K562 (cell line): Measurements from ENCODE around the gene MMP20. TPM values are rescaled to one million over a fixed set of nuclear protein-coding genes. Genes with fewer than 3 reads are reported as not detected.

ENCODE experiments used
- ATAC-seq: fragments of 200-7000 bp; cut with Tn5 transposase; 3 replicates; pipeline ENCODE4 v1.9.1; 2020; ENCODE audit warnings: moderate library complexity
- BruUV-seq: library from RNA; stranded (reverse); fragments of 400-500 nt; replicated peaks from 2 replicates; lab custom pipeline; 2021; lab: Mats Ljungman, UMichigan
- CTCF ChIA-PET: fragments of 300-600 bp; formaldehyde crosslinking; extraction: SDS; loops from one replicate; lab custom pipeline; 2021; ENCODE audit warnings: low intra/inter-chr PET ratio; lab: Yijun Ruan, JAX
- POLR2A ChIA-PET: fragments of 300-600, 350-650 bp; sonication (Branson Sonifier 250); formaldehyde crosslinking; extraction: SDS; loops from one replicate; lab custom pipeline; 2021; ENCODE audit warnings: antibody characterized with exemption, inconsistent platforms; lab: Yijun Ruan, JAX
- DNase-seq, 4 experiments: peaks; one replicate each; pipeline versions ENCODE4 v3.0.0 to v3.0.0-alpha.2; 2011 to 2018; ENCODE audit warnings: low spot score in 3 of 4, mixed read lengths in 3 of 4; ENCODE audit errors: extremely low read depth in 1 of 4
- FAIRE-seq: peaks from 2 replicates; lab custom pipeline; 2011; peaks lifted over from hg19 to GRCh38; lab: Jason Lieb, UNC
- H2AFZ ChIP-seq: 2 replicates; pipeline ENCODE4 v1.6.0; 2011; ENCODE audit warnings: low read depth, low read length, control low read depth, inconsistent platforms
- H3K27ac ChIP-seq: fragments of 200-600 bp; 3 replicates; pipeline ENCODE4 v1.8.0; 2011; ENCODE audit warnings: low read depth, mild to moderate bottlenecking, control low read depth, inconsistent platforms, low read length, moderate library complexity, mixed read lengths; ENCODE audit errors: extremely low read depth
- H3K27me3 ChIP-seq, 2 experiments: fragments of 300-600 bp in 1 of 2; 2 replicates in 1 of 2; 3 replicates in 1 of 2; pipeline versions ENCODE4 v1.6.0 to v1.8.0; 2011; ENCODE audit warnings: inconsistent platforms in 2 of 2, low read length in 2 of 2, mild to moderate bottlenecking in 1 of 2, mixed read lengths in 1 of 2, moderate library complexity in 1 of 2; ENCODE audit not compliant: control insufficient read depth in 2 of 2, insufficient read depth in 2 of 2
- H3K36me3 ChIP-seq: fragments of 300-600 bp; 3 replicates; pipeline ENCODE4 v1.8.0; 2011; ENCODE audit warnings: mild to moderate bottlenecking, low read length, inconsistent platforms; ENCODE audit not compliant: control insufficient read depth, insufficient read depth
- H3K4me1 ChIP-seq, 2 experiments: fragments of 200-600 bp in 1 of 2; replicated peaks in 1 of 2; 2 replicates in 1 of 2; 3 replicates in 1 of 2; pipeline versions ENCODE4 v1.5.1 to v1.8.0; 2011; ENCODE audit warnings: inconsistent platforms in 2 of 2, low read length in 2 of 2, mild to moderate bottlenecking in 1 of 2, mixed read lengths in 1 of 2, moderate library complexity in 1 of 2; ENCODE audit not compliant: control insufficient read depth in 2 of 2, insufficient read depth in 2 of 2
- H3K4me2 ChIP-seq: 2 replicates; pipeline ENCODE4 v1.6.1; 2011; ENCODE audit warnings: low read length, control low read depth, inconsistent platforms, mixed read lengths; ENCODE audit not compliant: insufficient read depth
- H3K4me3 ChIP-seq: fragments of 200-600 bp; sonication (generic), shearing (Covaris generic); 2 replicates; pipeline ENCODE4 v1.5.1; 2016; ENCODE audit warnings: control low read depth, inconsistent platforms
- H3K79me2 ChIP-seq: fragments of 200-600 bp; 3 replicates; pipeline ENCODE4 v1.8.0; 2011; ENCODE audit warnings: low read length, inconsistent platforms; ENCODE audit not compliant: control insufficient read depth, insufficient read depth
- H3K9ac ChIP-seq, 2 experiments: 2 replicates each; pipeline versions ENCODE4 v1.6.0 to v1.6.1; 2011; ENCODE audit warnings: low read depth in 2 of 2, low read length in 2 of 2, control low read depth in 1 of 2, inconsistent platforms in 1 of 2, mild to moderate bottlenecking in 1 of 2, mixed read lengths in 1 of 2; ENCODE audit not compliant: insufficient read depth in 1 of 2
- H3K9me1 ChIP-seq: one replicate; pipeline ENCODE4 v1.6.0; 2011; ENCODE audit warnings: inconsistent platforms, mild to moderate bottlenecking, low read length, moderate library complexity; ENCODE audit not compliant: control insufficient read depth, insufficient read depth
- H3K9me3 ChIP-seq: replicated peaks from 2 replicates; pipeline ENCODE4 v1.5.1; 2011; ENCODE audit warnings: low read depth, low read length, inconsistent platforms; ENCODE audit not compliant: control insufficient read depth, insufficient read depth
- H4K20me1 ChIP-seq: replicated peaks from 2 replicates; pipeline ENCODE4 v1.6.1; 2011; ENCODE audit warnings: low read length, inconsistent platforms, mixed read lengths; ENCODE audit not compliant: control insufficient read depth, insufficient read depth
- CHD1 ChIP-seq: fragments of 200-600 bp; sonication (generic); IDR thresholded peaks from one replicate; pipeline ENCODE4 v1.6.1; 2012; ENCODE audit warnings: mild to moderate bottlenecking, moderate library complexity, low read length, inconsistent platforms
- GTF2B ChIP-seq: IDR thresholded peaks from 2 replicates; pipeline ENCODE4 v1.6.1; 2011; ENCODE audit not compliant: insufficient read length; ENCODE audit errors: extremely low read depth
- GTF2F1 ChIP-seq: IDR thresholded peaks from 2 replicates; pipeline ENCODE4 v1.6.1; 2011; ENCODE audit warnings: low read depth, low read length, improper control_type of control experiment
- L3MBTL2 ChIP-seq: fragments of 450-650 bp; IDR thresholded peaks from 2 replicates; pipeline ENCODE4 v1.6.1; 2016; ENCODE audit warnings: mild to moderate bottlenecking, moderate library complexity
- MAFG ChIP-seq: fragments of 450-650 bp; conservative IDR thresholded peaks from 2 replicates; pipeline ENCODE4 v1.6.1; 2016; ENCODE audit warnings: missing genetic modification characterization, missing compliant biosample characterization
- NR0B1 ChIP-seq: fragments of 450-650 bp; IDR thresholded peaks from one replicate; pipeline ENCODE4 v1.6.1; 2018; ENCODE audit warnings: mild to moderate bottlenecking, moderate library complexity; ENCODE audit not compliant: partially characterized antibody
- RNF219 ChIP-seq: fragments of 250-450 bp; sonication (Bioruptor Pico); IDR thresholded peaks from 2 replicates; pipeline ENCODE4 v1.5.0; 2022; ENCODE audit warnings: mild to moderate bottlenecking
- SP1 ChIP-seq: sonication (generic); formaldehyde crosslinking; IDR thresholded peaks from 2 replicates; pipeline ENCODE4 v1.8.1; 2022; ENCODE audit warnings: mild to moderate bottlenecking, missing genetic modification reagents
- ZFP91 ChIP-seq: sonication (generic); formaldehyde crosslinking; IDR thresholded peaks from 2 replicates; pipeline ENCODE4 v1.8.0; 2022; ENCODE audit warnings: mild to moderate bottlenecking, missing genetic modification reagents
- WGBS: fragments of 100-300 bp; shearing (Covaris generic); methylation state at CpG from one replicate; pipeline ENCODE4 v1.1.6; 2016; ENCODE audit warnings: low coverage, mixed read lengths; ENCODE audit not compliant: insufficient coverage; ENCODE audit errors: missing lambda C conversion rate; 5-methylcytosine and 5-hydroxymethylcytosine counted together
- in situ Hi-C: fragments of 300-500 bp; cut with MboI; formaldehyde crosslinking; loops from 4 replicates; pipeline ENCODE4 v1.15.0; 2018; ENCODE audit warnings: inconsistent platforms, mixed read lengths
- intact Hi-C: fragments of 100-400 bp; cut with micrococcal nuclease; formaldehyde crosslinking; loops from 2 replicates; pipeline ENCODE4 v1.14.2; 2022
- polyA plus RNA-seq, 8 experiments: library from polyadenylated mRNA; depleted of rRNA in 4 of 8; stranded (reverse) in 5 of 8; unstranded in 3 of 8; fragments of >200 nt; fragmentation: Nextera tagmentation in 2 of 8; fragmentation: Illumina TruSeq in 1 of 8; extraction: Ambion mirVana in 2 of 8; extraction: Trizol in 1 of 8; gene quantifications; 2 replicates each; pipeline versions ENCODE4 v1.2.1 to v1.2.3, GENCODE V29; 2011 to 2014; ENCODE audit warnings: inconsistent platforms in 1 of 8, missing spikeins in 1 of 8
- total RNA-seq, 7 experiments: library from RNA; depleted of rRNA in 6 of 7; stranded (reverse); fragments of >200 nt in 6 of 7; fragmentation: Illumina TruSeq in 2 of 7; extraction: Trizol in 2 of 7; gene quantifications; 2 replicates each; pipeline versions ENCODE4 v1.2.1 to v1.2.3, GENCODE V29; 2011 to 2021; ENCODE audit warnings: low replicate concordance in 1 of 7

Gene MMP20
- total and polyA plus RNA-seq, 9 of the 15 experiments (the other 6 are each of a cell fraction or from before 2014, with no cell fraction given), result not detected

- intact Hi-C loops, result no loop called here
- Histone ChIP-seq H4K20me1 (no peaks in the 10 kb centered on the region), H3K27ac (no peak overlapping the region), H3K4me1 (no peaks in the 10 kb centered on the region), H3K9me1 (no peaks in the 10 kb centered on the region), H2AFZ (no peak overlapping the region), H3K9ac (no peak overlapping the region), H3K27me3 (peaks cover 0 to 6% of the 10 kb centered on the region in 2 experiments; a peak in 2 of 5 replicates), H3K36me3 (no peaks in the 10 kb centered on the region), H3K9me3 (no peaks in the 10 kb centered on the region), H3K79me2 (no peaks in the 10 kb centered on the region), H3K4me2 (no peak overlapping the region), H3K4me3 (no peak overlapping the region)
- FAIRE-seq (no peak), ATAC-seq (no peak), DNase-seq (no peak)
- POLR2A ChIA-PET, result no interaction called here
- BruUV-seq, result no TSS peak
- 0% methylated on average over 4 of the region's 4 CpGs for WGBS
- in situ Hi-C loops, result no loop called here
- CTCF ChIA-PET, result interaction anchor here (0.6 kb wide), 1 partner anchor 463 kb away, joined by 4 read pairs; no protein-coding TSS in a partner anchor
- TF ChIP-seq RNF219 (CRISPR knock-in tag) (no peak), MAFG (tag) (no peak), GTF2B (no peak), CHD1 (no peak), NR0B1 (no peak), L3MBTL2 (no peak), SP1 (no peak), GTF2F1 (no peak), ZFP91 (CRISPR knock-in tag) (no peak)
Observed at GRCh38 chr11:102661040-102661439, 35.9 kb upstream of the MMP20 start.
